ENCODE results near the gene SLX4IP.

DNA sequence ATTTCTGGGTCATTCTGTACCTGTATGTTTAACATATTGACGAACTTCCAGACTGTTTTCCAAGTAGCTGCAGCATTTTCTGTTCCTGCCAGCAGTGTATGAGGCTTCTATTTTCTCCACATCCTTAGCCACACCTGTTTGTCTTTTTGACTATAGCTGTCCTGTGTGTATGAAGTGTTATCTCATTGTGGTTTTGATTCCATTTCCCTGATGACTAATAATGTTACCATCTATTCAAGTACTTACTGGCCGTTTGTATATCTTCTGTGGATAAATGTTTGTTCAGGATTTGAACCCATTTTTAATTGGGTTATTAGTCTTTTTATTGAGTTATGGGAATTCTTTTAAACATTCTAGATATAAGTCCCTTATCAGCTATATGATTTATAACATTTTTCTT lies 143.5 kb downstream of the SLX4IP start:
- TF ChIP-seq, protein P1, sequence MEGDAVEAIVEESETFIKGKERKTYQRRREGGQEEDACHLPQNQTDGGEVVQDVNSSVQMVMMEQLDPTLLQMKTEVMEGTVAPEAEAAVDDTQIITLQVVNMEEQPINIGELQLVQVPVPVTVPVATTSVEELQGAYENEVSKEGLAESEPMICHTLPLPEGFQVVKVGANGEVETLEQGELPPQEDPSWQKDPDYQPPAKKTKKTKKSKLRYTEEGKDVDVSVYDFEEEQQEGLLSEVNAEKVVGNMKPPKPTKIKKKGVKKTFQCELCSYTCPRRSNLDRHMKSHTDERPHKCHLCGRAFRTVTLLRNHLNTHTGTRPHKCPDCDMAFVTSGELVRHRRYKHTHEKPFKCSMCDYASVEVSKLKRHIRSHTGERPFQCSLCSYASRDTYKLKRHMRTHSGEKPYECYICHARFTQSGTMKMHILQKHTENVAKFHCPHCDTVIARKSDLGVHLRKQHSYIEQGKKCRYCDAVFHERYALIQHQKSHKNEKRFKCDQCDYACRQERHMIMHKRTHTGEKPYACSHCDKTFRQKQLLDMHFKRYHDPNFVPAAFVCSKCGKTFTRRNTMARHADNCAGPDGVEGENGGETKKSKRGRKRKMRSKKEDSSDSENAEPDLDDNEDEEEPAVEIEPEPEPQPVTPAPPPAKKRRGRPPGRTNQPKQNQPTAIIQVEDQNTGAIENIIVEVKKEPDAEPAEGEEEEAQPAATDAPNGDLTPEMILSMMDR (IDR thresholded peaks at IDR 0.05) = no peak
- TF ChIP-seq POLR2A (IDR thresholded peaks at IDR 0.05) = no peak

Data from adrenal gland (tissue), 5 donors.